GM12874 (cell line): Measurements from ENCODE around the gene DRAXIN.

Experiments used
- TF ChIP-seq, protein P1 (sequence below): IDR thresholded peaks from 2 replicates; pipeline ENCODE4 v1.5.1; 2011; ENCODE audit warnings: low read depth, mild to moderate bottlenecking, control low read depth, low read length, moderate library complexity; ENCODE audit not compliant: insufficient read depth

Gene DRAXIN

GRCh38 chr1:11735854-11736745 is 44.6 kb downstream of the DRAXIN start, which contains the start of gene AGTRAP:
Gene AGTRAP, plus strand, starts transcription at chr1:11736136. Its CDS starts 73 bp downstream, at chr1:11736209.
- TF ChIP-seq, protein P1, sequence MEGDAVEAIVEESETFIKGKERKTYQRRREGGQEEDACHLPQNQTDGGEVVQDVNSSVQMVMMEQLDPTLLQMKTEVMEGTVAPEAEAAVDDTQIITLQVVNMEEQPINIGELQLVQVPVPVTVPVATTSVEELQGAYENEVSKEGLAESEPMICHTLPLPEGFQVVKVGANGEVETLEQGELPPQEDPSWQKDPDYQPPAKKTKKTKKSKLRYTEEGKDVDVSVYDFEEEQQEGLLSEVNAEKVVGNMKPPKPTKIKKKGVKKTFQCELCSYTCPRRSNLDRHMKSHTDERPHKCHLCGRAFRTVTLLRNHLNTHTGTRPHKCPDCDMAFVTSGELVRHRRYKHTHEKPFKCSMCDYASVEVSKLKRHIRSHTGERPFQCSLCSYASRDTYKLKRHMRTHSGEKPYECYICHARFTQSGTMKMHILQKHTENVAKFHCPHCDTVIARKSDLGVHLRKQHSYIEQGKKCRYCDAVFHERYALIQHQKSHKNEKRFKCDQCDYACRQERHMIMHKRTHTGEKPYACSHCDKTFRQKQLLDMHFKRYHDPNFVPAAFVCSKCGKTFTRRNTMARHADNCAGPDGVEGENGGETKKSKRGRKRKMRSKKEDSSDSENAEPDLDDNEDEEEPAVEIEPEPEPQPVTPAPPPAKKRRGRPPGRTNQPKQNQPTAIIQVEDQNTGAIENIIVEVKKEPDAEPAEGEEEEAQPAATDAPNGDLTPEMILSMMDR: 0 out of 2 replicates have a peak, but pooled peaks have one; percentile 6

GRCh38 chr1:11736746-11737639 is 45.5 kb downstream of the DRAXIN start:
- TF ChIP-seq, protein P1: no peak

DNA sequence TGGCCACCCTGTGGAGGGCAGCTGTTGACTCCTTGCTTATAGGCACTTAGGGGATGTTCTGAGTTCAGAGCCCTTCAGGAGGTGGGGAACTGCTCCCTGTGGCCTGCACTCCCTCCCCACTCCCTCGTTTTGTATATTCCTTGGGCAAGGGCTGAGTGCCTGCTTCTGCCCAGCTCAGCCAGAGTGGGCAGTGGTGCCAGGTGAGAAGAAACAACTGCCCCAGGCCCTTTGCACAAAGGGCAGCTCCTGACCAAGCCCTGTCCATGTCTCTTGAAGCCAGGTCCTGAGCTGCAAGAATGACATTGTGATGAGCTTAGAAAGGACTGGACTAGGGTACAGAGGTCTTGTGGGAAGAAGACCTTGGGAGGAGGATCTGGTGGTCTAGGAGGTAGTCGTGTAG is 46.6 kb downstream of the DRAXIN start:
- TF ChIP-seq, protein P1: no peak

DNA sequence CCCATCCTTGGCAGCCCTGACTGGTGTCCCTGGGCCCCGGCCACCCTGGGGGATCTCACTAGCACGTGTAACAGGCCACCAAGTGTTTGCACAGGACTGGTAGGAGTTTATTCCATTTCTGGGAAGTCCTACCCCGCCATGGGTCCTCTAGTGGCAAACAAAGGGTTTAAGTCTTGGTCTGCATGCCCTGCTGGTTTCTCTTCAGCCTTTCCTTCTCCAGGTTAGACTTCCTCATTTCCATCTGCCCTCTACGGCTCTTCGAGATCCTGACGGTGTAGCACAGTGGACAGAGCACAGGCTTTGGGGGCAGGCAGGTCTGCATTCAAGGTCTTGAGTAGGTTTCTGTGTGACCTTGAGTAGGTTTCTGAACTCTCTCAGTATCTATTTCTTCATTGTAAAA is 47.3 kb downstream of the DRAXIN start:
- TF ChIP-seq, protein P1: no peak

DNA sequence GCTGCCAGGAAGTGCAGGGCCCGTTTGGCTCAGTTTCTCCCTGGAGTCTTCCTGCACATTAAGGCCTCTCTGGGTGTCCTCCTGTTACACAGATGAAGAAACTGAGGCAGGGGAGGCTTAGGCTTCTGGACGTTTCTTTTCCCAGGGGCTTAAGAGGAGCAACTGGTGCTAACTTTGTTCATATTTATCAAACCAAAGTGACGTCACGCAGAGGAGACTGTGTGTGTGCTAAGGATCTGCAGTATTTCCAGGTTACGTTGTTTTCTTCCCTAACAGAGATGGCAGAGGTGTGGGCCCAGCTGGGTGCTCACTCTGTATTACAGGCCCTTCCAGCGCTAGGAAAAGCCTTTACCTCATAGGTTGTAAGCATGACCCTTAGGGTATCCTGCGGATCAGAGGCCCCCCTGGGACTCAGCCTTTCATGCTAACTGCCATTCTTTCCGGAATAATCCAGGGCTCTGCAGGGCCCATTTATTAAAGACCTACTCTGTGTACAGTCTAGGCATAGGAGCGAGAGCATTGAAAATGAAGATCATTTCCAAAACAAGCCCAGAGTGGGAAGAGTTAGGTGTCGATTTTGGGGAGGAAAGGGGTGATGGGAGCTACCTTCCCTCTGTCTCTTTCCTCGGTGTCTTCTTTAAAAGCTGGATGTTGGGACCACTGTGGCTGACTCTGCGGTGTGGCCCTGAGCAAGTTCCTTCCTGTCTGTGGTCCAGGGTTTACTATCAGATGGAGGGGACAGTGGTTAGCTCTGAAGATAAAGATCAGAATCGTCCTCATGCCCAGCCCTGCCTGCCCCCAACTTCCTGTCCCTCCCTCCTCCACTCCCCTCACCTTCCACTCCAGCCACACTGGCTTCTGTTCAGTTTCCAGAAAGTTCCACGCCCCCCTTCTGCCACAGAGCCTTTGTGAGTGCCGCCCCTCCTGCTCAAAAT is 49.0 kb downstream of the DRAXIN start:
- TF ChIP-seq, protein P1: no peak

DNA sequence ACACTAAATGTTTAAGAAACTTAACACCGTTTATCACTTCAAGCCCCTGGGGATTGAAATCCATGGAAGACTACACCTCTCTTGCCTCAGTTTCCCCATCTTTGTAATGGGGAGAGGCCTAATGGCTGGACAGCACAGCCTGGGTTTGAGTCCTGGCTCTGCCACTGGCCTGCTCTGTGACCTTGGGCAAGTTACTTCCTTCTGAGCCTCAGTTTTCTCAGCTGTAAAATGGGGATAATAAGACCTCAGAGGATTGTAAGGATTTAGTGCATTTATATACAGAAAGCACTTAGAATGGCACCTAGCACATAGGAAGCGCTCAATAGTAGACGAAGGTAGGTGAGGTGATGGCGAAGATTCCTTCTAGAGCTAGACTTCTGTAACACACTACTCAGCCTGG is 50.0 kb downstream of the DRAXIN start:
- TF ChIP-seq, protein P1: no peak
